Lung (tissue), 12 donors: ENCODE results near the gene GINS1. TPM values are rescaled to one million over a fixed set of nuclear protein-coding genes. Genes with fewer than 3 reads are reported as not detected.
"Not testable (repeated sequence)": the region's sequence is repeated elsewhere in the genome, so short reads cannot be mapped to it uniquely, and the experiment has no call there.

ENCODE experiments used
- ATAC-seq: fragments of 200-7000 bp; cut with Tn5 transposase; one replicate; pipeline ENCODE4 v1.9.1; 2020; ENCODE audit warnings: moderate number of reproducible peaks; ENCODE audit not compliant: insufficient read depth, low FRiP score
- DNase-seq, 3 donors: peaks; one replicate each; pipeline ENCODE4 v3.0.0-alpha.2; 2013 to 2017
- H3K27ac ChIP-seq, 2 donors: one replicate each; pipeline ENCODE4 v1.5.1; 2013; ENCODE audit warnings: mild to moderate bottlenecking in 2 of 2, moderate library complexity in 2 of 2, control low read depth in 1 of 2, inconsistent platforms in 1 of 2, low read depth in 1 of 2, low read length in 1 of 2
- H3K27me3 ChIP-seq, 3 donors: one replicate each; pipeline ENCODE4 v1.5.1; 2013; ENCODE audit warnings: low read length in 2 of 3; ENCODE audit not compliant: control insufficient read depth in 3 of 3, insufficient read depth in 3 of 3
- H3K36me3 ChIP-seq, 4 donors: one replicate each; pipeline ENCODE4 v1.5.1; 2013; ENCODE audit warnings: low read length in 4 of 4, mild to moderate bottlenecking in 1 of 4, moderate library complexity in 1 of 4; ENCODE audit not compliant: control insufficient read depth in 4 of 4, insufficient read depth in 4 of 4
- H3K4me1 ChIP-seq, 5 donors: one replicate each; pipeline ENCODE4 v1.5.1; 2013; ENCODE audit warnings: low read length in 5 of 5, mild to moderate bottlenecking in 2 of 5, moderate library complexity in 1 of 5; ENCODE audit not compliant: control insufficient read depth in 5 of 5, insufficient read depth in 5 of 5
- H3K4me3 ChIP-seq: one replicate; pipeline ENCODE4 v1.5.1; 2013; ENCODE audit warnings: mild to moderate bottlenecking, control low read depth, moderate library complexity
- H3K9ac ChIP-seq, 2 donors: one replicate each; pipeline ENCODE4 v1.5.1; 2013; ENCODE audit warnings: low read length in 2 of 2, control low read depth in 1 of 2; ENCODE audit not compliant: insufficient read depth in 1 of 2
- H3K9me3 ChIP-seq, 4 donors: one replicate each; pipeline ENCODE4 v1.5.1; 2013; ENCODE audit warnings: low read length in 3 of 4, mild to moderate bottlenecking in 1 of 4, moderate library complexity in 1 of 4; ENCODE audit not compliant: control insufficient read depth in 4 of 4, insufficient read depth in 3 of 4
- CTCF ChIP-seq: IDR thresholded peaks from 2 replicates; pipeline ENCODE4 v1.5.1; 2012; ENCODE audit warnings: mild to moderate bottlenecking; ENCODE audit errors: control extremely low read depth, extremely low read depth
- WGBS, 2 donors: extraction: QIAGEN DNeasy Blood & Tissue Kit; methylation state at CpG; one replicate each; pipeline ENCODE4 v1.1.7; 2013; 5-methylcytosine and 5-hydroxymethylcytosine counted together
- polyA plus RNA-seq, 2 donors: library from polyadenylated mRNA; stranded (reverse); fragments of 200-250 nt; gene quantifications; one replicate each; pipeline ENCODE4 v1.2.1, GENCODE V29; 2013
- total RNA-seq, 2 donors: library from RNA; depleted of rRNA in 1 of 2; stranded (reverse); fragments of >200 nt in 1 of 2; gene quantifications; one replicate each; pipeline ENCODE4 v1.2.1, GENCODE V29; 2014 to 2021
- donor health status: control.
- donor health status: control.
- donor health status: Bipolar disorder and iron deficiency.
- donor health status: healthy.
- donor health status: DM: yes; HTN: yes; CAD: no.

The GINS1 gene
- total and polyA plus RNA-seq, 4 donors, result 0.87 to 3.3 (median 2.4) TPM

- H3K36me3 ChIP-seq, result no peaks in the 10 kb centered on the region
- peak; percentile 42 for TF ChIP-seq CTCF
- no peaks in the 10 kb centered on the region for H3K27me3 ChIP-seq
- peaks cover 0 to 8% (median 6%) of the 10 kb centered on the region in 4 donors for H3K9me3 ChIP-seq
- ATAC-seq, result peak; percentile 53
- 20 to 35% methylated on average over 5 of the region's 5 CpGs for WGBS, 2 donors
- peak; percentile 34 to 84 (median 82) for DNase-seq
- no peak overlapping the region for H3K4me3 ChIP-seq
- no peaks in the 10 kb centered on the region for H3K4me1 ChIP-seq
- no peak overlapping the region for H3K9ac ChIP-seq
- no peak overlapping the region for H3K27ac ChIP-seq
These were observed 8.4 kb upstream of the GINS1 start for GRCh38 chr20:25399037-25399430.

GRCh38 chr20:25400291-25400732 lies 7.2 kb upstream of the GINS1 start:
- H3K27ac ChIP-seq, H3K9ac ChIP-seq, H3K4me3 ChIP-seq, H3K4me1 ChIP-seq, H3K27me3 ChIP-seq, H3K36me3 ChIP-seq, DNase-seq, ATAC-seq, H3K9me3 ChIP-seq: not testable (repeated sequence)
- WGBS, 2 donors, result 80 to 82% methylated on average over 11 of the region's 11 CpGs

GRCh38 chr20:25402583-25402982 lies 4.9 kb upstream of the GINS1 start:
- TF ChIP-seq CTCF, result no peak
- WGBS, 2 donors, result 96 to 98% methylated on average over 7 of the region's 7 CpGs
- Histone ChIP-seq H3K9me3 (peaks cover 0 to 8% (median 6%) of the 10 kb centered on the region in 4 donors), H3K27me3 (no peaks in the 10 kb centered on the region), H3K9ac (no peak overlapping the region), H3K4me1 (no peaks in the 10 kb centered on the region), H3K36me3 (no peaks in the 10 kb centered on the region), H3K4me3 (no peak overlapping the region), H3K27ac (no peak overlapping the region)
- DNase-seq (no peak), ATAC-seq (no peak)

GRCh38 chr20:25408170-25408547 lies 686 bp downstream of the GINS1 start:
- H3K4me3 ChIP-seq, result no peak overlapping the region
- ATAC-seq, result no peak
- no peaks in the 10 kb centered on the region for H3K27me3 ChIP-seq
- H3K9me3 ChIP-seq, result peaks cover 0 to 1% (median under 1%) of the 10 kb centered on the region in 4 donors
- DNase-seq, result no peak
- H3K27ac ChIP-seq, result no peak overlapping the region
- peak overlapping the region; percentile 57 to 73 for H3K9ac ChIP-seq
- TF ChIP-seq CTCF, result no peak
- no peaks in the 10 kb centered on the region for H3K36me3 ChIP-seq
- peaks cover 0 to 13% (median 2%) of the 10 kb centered on the region in 5 donors for H3K4me1 ChIP-seq
- 4 to 5% methylated on average over 4 of the region's 4 CpGs for WGBS, 2 donors
